Measurements from ENCODE around the gene CIDEB. TPM values are rescaled to one million over a fixed set of nuclear protein-coding genes. Genes with fewer than 3 reads are reported as not detected.

Gene CIDEB
- total RNA-seq, 1 donor from 2014 or later, result 23.7 TPM

GRCh38 chr14:24273422-24273998, 34.3 kb downstream of the CIDEB start:
- intact Hi-C loops (cut with micrococcal nuclease), result no loop called here

DNA sequence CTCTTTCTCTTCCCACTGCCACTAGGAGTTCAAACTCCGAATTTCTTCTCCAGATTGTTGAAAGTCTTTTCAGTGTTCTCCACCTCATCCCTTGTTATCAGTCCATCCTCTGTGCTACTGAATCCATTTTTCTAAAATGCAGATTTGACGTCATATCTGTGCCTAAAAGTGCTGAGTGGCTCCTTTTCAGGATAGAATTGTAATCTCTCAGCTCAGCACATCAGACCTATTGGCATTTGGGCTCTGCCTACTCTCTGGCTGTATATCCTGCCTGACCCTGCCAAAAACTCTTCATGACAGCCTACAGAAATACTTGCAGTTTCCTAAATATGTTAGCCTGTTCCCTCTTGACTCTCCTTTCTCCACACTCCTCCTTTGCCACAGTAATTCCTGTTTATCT, 35.3 kb downstream of the CIDEB start:
- intact Hi-C loops (cut with micrococcal nuclease), result no loop called here

DNA sequence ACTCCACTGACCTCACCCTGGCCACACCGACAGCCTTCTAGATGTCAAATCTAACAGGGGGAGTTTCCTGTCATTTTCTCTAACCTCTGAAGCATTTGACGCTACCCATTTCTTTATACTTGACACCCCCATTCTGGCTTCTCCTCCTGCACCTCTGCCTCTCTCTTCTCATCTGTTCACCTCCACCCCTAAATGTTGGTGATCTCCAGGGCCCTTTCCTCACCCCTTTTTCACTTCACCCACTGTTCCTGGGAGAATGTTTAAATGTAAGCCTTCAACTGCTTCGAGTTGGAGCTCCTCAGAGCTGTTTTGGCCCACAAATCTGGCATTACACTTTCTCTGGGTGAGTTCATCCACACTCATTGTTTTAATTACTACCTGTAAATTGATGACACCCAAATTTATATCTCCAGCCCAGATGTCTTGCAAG, 35.9 kb downstream of the CIDEB start:
- intact Hi-C loops (cut with micrococcal nuclease), result loop anchor here (1.0 to 2.0 kb wide), 12 partner anchors 17 to 170 kb away; partner anchors contain the start of genes DCAF11, GMPR2, MDP1 and NEDD8

DNA sequence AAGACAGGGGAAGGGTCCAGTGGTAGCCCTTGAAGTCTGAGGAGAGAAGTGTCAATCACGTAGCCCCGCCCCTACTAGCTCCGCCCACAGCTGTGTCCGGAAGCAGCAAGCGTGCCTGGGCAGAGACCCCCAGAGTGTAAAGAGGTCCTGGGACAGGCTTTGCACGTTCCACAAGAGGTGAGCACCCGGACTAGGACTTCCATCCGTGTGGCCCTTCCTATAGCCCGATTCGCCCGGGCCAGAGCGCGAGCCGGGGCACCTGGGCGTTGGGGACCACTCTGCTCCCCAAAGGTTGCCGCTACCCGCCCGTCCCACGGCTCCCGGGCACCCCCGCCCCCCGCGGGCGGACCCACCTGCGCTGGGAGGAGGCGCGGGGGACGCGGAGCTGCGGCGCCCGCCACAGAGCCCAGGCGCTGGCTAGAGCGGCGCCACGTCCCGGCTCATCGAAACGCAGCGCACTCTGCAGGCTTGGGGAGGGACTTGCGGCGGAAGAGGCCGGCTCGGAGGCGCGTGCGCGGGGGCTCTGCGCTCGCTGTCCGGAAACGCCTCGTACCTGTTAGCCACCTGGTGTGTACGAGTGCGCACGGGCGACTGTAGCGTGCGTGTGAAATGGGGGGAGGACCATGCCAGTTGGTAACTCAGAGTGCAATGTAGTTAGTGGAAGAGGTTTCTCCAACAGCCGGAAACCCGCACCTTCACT, 36.5 kb downstream of the CIDEB start, which contains the start of gene RABGGTA:
Gene RABGGTA (minus strand): TSS at position 464 of the 700 bp plus-strand sequence. CDS start 482 bp downstream, outside the sequence.
- intact Hi-C loops (cut with micrococcal nuclease), result loop anchor here (1.0 to 2.0 kb wide), 12 partner anchors 18 to 171 kb away; partner anchors contain the start of genes DCAF11, GMPR2, MDP1 and NEDD8

GRCh38 chr14:24270537-24271133, 37.1 kb downstream of the CIDEB start:
- intact Hi-C loops (cut with micrococcal nuclease), result loop anchor here (1.0 to 2.0 kb wide), 12 partner anchors 18 to 172 kb away; partner anchors contain the start of genes DCAF11, GMPR2, MDP1 and NEDD8

DNA sequence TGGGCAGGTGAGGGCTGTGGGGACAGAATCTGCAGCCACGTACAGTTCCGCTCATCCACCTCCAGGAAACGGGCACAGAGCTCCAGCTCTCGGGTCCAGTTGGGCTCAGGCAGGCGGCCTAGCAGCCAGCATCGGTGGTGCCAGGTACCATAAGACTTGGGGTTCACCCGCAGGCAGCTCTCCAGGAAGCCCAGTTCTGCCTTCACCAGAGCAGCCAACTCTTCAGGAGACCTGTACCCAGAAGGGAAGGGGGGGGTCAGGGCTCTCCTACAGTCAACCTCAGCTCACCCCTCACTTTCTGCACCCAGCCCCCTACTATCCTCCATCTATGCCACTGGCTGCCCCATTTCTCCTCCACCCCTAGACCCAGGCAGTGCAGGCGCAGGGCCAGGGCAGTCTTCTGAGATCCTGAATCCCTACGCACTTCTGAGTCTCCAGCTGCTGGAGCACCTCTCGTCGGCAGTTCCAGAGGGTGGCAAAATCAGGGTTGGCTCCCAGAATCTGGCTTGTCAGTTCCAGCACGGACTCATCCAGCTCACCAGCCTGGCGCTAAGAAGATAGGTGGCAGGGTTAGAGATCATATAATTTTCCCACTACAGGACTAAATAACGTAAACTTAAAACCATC, 37.8 kb downstream of the CIDEB start:
- intact Hi-C loops (cut with micrococcal nuclease), result loop anchor here (2.0 kb wide), 1 partner anchor 19 kb away; no protein-coding TSS in a partner anchor

DNA sequence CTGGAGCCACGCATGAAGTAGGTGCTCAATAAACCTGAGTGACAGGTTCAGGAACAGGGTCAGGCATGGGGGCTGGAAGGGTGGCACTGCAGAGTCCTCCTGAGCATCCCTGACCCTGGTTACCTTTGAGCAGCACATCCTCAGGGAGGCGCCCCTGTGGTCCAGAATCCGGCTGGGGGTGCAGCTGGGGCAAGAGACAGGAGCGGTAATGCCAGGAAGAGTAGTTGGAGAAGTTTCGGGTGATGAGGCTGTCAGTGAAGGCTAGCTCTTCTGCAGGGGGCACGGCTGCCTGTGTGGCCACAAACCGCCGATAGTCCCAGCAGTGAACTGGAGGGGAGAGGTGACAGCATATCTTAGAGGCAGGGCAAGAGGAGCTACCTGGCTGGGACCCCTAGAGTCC, 38.4 kb downstream of the CIDEB start:
- intact Hi-C loops (cut with micrococcal nuclease), result no loop called here

DNA sequence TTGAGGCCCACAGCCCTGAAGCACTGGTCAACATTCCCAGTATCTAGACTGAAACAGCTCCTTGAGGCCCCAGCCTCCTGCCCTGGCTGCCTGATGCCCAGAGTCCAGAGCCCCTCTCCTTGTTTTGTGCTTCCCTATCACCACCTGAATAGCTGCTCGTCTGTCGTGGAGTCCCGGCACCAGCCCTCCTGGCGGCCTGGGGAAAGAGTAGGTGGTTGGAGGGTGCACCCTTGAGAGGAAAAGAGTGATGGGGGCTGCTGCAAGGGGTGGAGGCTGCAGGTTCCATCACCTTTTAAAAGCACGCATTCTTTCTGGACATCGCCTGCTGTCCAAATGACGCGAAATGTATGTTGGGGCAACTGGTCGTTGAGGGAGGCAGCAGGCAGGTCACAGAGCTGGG, 39.6 kb downstream of the CIDEB start:
- intact Hi-C loops (cut with micrococcal nuclease), result no loop called here

- intact Hi-C loops (cut with micrococcal nuclease), result no loop called here
Observed at GRCh38 chr14:24267516-24267915, 40.3 kb downstream of the CIDEB start.

GRCh38 chr14:24266344-24267244, 41.2 kb downstream of the CIDEB start:
- intact Hi-C loops (cut with micrococcal nuclease), result no loop called here

GRCh38 chr14:24264298-24264697, 43.5 kb downstream of the CIDEB start:
- intact Hi-C loops (cut with micrococcal nuclease), result no loop called here

- intact Hi-C loops (cut with micrococcal nuclease), result no loop called here
Observed at GRCh38 chr14:24263848-24264247, 43.9 kb downstream of the CIDEB start.

DNA sequence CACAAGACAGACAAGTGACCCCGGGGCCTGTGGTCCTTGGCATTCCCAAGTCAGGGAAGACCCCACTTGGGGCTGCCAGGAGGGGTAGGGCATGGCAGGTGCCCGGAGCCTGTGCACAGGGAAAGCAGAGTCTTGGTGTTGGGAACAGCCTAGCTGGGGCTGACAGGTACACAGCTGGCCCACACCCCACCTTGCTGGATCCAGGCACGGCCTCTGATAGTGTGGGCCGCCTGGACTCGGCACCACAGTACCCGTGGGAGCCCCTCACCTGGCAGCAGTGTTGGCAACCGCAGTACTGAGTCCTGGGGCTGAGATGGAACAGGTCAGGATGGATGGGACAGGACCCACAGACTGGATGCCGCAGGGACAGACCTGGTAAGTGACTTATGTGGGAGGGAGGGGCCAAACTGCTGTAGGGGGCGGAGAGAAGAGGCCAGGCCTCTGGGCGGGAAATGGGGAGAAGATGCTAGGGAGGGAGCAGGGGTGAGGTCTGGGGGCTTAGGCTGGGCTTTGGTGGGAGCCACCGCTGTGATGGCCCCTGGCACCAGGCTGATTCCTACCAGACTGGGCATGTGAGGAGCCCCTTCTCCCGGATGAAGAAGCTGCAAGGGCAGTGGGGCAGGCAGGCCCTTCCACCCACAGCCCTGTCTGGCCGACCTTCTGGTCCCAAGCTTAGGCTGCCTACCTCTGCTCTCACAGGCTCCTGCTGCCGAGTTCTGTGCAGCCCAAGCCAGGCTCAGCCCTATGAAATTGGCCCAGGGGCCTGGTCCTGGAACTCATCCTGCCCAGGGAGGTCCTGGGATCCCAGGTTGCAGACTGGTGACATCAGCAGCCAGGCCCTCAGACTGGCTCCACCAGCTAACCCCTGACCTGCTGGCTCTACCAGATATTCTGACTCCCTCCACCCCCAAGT, 44.7 kb downstream of the CIDEB start, which contains the start of gene TGM1:
Gene TGM1 (minus strand): TSS at position 357 of the 913 bp plus-strand sequence. CDS start 825 bp downstream, outside the sequence.
- intact Hi-C loops (cut with micrococcal nuclease), result no loop called here

DNA sequence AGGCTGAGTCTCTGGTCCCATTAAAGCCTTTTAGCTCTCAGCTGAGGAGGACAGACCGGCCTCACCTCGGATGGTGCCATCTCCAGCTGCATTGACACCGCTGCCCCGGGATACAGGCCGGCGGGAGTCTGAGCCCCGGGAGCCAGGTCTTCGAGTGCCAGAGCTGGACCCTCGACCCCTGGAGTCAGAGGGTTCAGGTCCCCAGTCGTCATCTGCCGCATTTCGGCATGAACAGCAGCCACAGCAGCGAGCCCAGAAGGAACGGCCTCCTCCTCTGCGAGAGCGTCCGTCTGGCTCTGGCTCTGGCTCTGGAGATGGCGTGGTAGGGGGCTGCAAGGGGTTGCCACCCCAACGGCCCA, 45.8 kb downstream of the CIDEB start:
- intact Hi-C loops (cut with micrococcal nuclease), result no loop called here

GRCh38 chr14:24261256-24261968, 46.4 kb downstream of the CIDEB start:
- intact Hi-C loops (cut with micrococcal nuclease), result no loop called here

- intact Hi-C loops (cut with micrococcal nuclease), result no loop called here
Observed at GRCh38 chr14:24260780-24261157, 47.0 kb downstream of the CIDEB start.

GRCh38 chr14:24260026-24260779, 47.6 kb downstream of the CIDEB start:
- intact Hi-C loops (cut with micrococcal nuclease), result no loop called here

All from T-helper 1 cell treated with Interleukin-12 subunit alpha and Interleukin-12 subunit beta and Interleukin-4 antibody, amounts not matched to agents 30 ng/mL and 1 ng/mL, for 36 hours (primary cell).